ENCODE data around the gene EYA3. TPM values are rescaled to one million over a fixed set of nuclear protein-coding genes. Genes with fewer than 3 reads are reported as not detected.
A peak's percentile ranks its signal among the peaks of the same experiment; 100 is the strongest.

Gene EYA3
- total and polyA plus RNA-seq, 2 donors from 2014 or later = 10.2 to 32.0 TPM

DNA sequence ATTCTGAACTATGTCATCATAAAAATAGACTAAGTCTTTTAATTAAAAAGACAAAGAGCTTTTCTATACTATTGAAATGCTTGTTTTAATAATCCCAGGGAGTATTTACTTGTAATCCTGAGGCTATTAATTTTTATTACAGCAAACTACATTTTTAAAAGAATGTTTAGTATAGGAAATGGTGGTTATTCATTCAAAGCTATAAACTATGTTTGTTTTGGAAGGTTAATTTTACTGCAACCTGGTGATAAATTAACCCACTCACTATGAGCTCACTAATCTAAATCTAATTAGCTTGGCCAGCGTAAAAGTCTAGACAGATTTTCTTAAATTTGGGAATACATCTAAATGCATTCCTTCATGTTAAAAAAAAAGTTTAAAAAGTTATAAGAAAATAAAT, 13.8 kb upstream of the EYA3 start:
- Histone ChIP-seq H3K27me3 (ENCODE audit: control insufficient read depth, insufficient read depth, low read length) (no peaks in the 10 kb centered on the region), H3K4me1 (ENCODE audit: control insufficient read depth in 2 of 3, insufficient read depth in 2 of 3, low read depth in 1 of 3, low read length in 3 of 3) (no peaks in the 10 kb centered on the region), H3K4me3 (ENCODE audit: low read length in 3 of 3) (no peak overlapping the region), H3K27ac (ENCODE audit: low read depth in 2 of 2, low read length in 2 of 2) (no peak overlapping the region), H3K36me3 (ENCODE audit: control insufficient read depth in 2 of 3, insufficient read depth in 3 of 3, low read length in 3 of 3) (no peaks in the 10 kb centered on the region), H3K9me3 (ENCODE audit: control insufficient read depth in 2 of 3, insufficient read depth in 1 of 3, low read length in 3 of 3) (no peaks in the 10 kb centered on the region), H3K9ac (ENCODE audit: low read length in 3 of 3) (no peak overlapping the region)
- FAIRE-seq (peak; percentile 19), DNase-seq (peak in 2 of 5 donors; percentile 62 to 63)
- TF ChIP-seq, protein P1, sequence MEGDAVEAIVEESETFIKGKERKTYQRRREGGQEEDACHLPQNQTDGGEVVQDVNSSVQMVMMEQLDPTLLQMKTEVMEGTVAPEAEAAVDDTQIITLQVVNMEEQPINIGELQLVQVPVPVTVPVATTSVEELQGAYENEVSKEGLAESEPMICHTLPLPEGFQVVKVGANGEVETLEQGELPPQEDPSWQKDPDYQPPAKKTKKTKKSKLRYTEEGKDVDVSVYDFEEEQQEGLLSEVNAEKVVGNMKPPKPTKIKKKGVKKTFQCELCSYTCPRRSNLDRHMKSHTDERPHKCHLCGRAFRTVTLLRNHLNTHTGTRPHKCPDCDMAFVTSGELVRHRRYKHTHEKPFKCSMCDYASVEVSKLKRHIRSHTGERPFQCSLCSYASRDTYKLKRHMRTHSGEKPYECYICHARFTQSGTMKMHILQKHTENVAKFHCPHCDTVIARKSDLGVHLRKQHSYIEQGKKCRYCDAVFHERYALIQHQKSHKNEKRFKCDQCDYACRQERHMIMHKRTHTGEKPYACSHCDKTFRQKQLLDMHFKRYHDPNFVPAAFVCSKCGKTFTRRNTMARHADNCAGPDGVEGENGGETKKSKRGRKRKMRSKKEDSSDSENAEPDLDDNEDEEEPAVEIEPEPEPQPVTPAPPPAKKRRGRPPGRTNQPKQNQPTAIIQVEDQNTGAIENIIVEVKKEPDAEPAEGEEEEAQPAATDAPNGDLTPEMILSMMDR (IDR thresholded peaks at IDR 0.05; ENCODE audit: borderline replicate concordance, extremely low read depth, insufficient read depth) = no peak
- intact Hi-C loops (cut with DNase I) = loop anchor here (10.0 kb wide), 1 partner anchor 103 kb away; no protein-coding TSS in a partner anchor

DNA sequence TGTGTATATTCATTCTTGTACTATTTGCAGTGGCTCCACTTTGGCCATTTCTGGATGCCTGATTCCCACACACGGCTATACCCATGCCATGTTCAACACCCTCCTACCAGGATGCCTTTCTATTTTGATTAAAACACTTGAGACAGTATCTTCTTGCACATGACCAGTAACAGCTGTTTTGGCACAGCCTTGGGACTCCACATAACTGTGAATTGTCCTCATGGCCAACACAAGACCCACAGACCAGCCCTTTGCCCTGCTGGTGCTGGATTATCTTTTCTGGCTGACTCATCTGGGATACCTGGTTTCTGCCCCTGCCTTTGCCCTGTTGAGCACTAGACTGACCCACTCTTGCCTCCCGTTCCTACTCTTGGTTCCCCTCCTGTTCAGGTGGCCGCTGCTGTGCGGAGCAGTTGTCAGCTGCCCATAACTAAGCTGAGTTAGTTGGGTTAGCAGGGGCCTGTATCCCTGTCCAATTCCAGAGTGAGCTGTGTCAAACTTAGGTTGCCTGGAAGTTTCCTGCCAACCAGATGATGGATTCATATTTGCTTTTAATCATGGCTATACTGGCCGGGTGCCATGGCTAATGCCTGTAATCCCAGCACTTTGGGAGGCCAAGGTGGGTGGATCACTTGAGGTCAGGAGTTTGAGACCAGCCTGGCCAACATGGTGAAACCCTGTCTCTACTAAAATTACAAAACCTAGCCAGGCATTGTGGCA, 10.8 kb upstream of the EYA3 start:
- DNase-seq (no peak), FAIRE-seq (no peak)
- intact Hi-C loops (cut with DNase I) = no loop called here

DNA sequence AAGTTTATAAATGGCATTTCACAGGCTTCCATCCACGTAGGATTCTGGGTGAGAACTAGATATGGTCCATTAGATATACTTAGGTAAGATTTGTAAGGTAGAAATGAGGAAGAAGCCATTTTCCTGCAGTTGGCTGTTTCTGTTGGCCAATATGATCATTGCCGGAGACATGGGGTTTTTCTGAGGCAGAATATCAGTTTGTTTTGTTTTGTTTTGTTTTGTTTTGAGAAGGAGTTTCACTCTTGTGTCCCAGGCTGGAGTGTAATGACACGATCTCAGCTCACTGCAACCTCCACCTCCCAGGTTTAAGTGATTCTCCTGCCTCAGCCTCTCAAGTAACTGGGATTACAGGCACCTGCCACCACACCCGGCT, 8.7 kb upstream of the EYA3 start:
- DNase-seq (no peak), FAIRE-seq (no peak)
- Histone ChIP-seq H3K9me3 (ENCODE audit: control insufficient read depth in 2 of 3, insufficient read depth in 1 of 3, low read length in 3 of 3) (no peaks in the 10 kb centered on the region), H3K27me3 (ENCODE audit: control insufficient read depth, insufficient read depth, low read length) (no peaks in the 10 kb centered on the region), H3K9ac (ENCODE audit: low read length in 3 of 3) (no peak overlapping the region), H3K36me3 (ENCODE audit: control insufficient read depth in 2 of 3, insufficient read depth in 3 of 3, low read length in 3 of 3) (no peaks in the 10 kb centered on the region), H3K4me1 (ENCODE audit: control insufficient read depth in 2 of 3, insufficient read depth in 2 of 3, low read depth in 1 of 3, low read length in 3 of 3) (no peaks in the 10 kb centered on the region), H3K27ac (ENCODE audit: low read depth in 2 of 2, low read length in 2 of 2) (no peak overlapping the region), H3K4me3 (ENCODE audit: low read length in 3 of 3) (no peak overlapping the region)
- TF ChIP-seq, protein P1 (IDR thresholded peaks at IDR 0.05; ENCODE audit: borderline replicate concordance, extremely low read depth, insufficient read depth) = no peak
- intact Hi-C loops (cut with DNase I) = no loop called here

More for the DNA sequence above, 10.8 kb upstream of the EYA3 start:
- Histone ChIP-seq H3K4me3 (ENCODE audit: low read length in 3 of 3) (no peak overlapping the region), H3K27ac (ENCODE audit: low read depth in 2 of 2, low read length in 2 of 2) (no peak overlapping the region), H3K27me3 (ENCODE audit: control insufficient read depth, insufficient read depth, low read length) (no peaks in the 10 kb centered on the region), H3K9ac (ENCODE audit: low read length in 3 of 3) (no peak overlapping the region), H3K4me1 (ENCODE audit: control insufficient read depth in 2 of 3, insufficient read depth in 2 of 3, low read depth in 1 of 3, low read length in 3 of 3) (no peaks in the 10 kb centered on the region), H3K9me3 (ENCODE audit: control insufficient read depth in 2 of 3, insufficient read depth in 1 of 3, low read length in 3 of 3) (no peaks in the 10 kb centered on the region), H3K36me3 (ENCODE audit: control insufficient read depth in 2 of 3, insufficient read depth in 3 of 3, low read length in 3 of 3) (no peaks in the 10 kb centered on the region)
- TF ChIP-seq, protein P1 (IDR thresholded peaks at IDR 0.05; ENCODE audit: borderline replicate concordance, extremely low read depth, insufficient read depth) = no peak

Measured in kidney (tissue), 14 donors.